Tibial nerve (tissue), 3 donors: ENCODE results near the gene ZP2.

Experiments
- CTCF ChIP-seq, 5 experiments: fragments of 200-600 bp in 3 of 5; fragments of 450-650 bp in 2 of 5; sonication (generic) in 3 of 5; IDR thresholded peaks; one replicate each; pipeline ENCODE4 v1.5.1; 2016 to 2019; ENCODE audit warnings: antibody characterized with exemption in 5 of 5, mild to moderate bottlenecking in 3 of 5, moderate library complexity in 2 of 5
- POLR2A ChIP-seq, 2 donors: fragments of 450-650 bp; IDR thresholded peaks; one replicate each; pipeline ENCODE4 v1.6.1; 2017; ENCODE audit warnings: antibody characterized with exemption in 2 of 2, mild to moderate bottlenecking in 2 of 2, moderate library complexity in 2 of 2

- TF ChIP-seq CTCF (IDR thresholded peaks at IDR 0.05) (no peak), POLR2A (IDR thresholded peaks at IDR 0.05) (no peak)
Observed at GRCh38 chr16:21203155-21203797, 8.1 kb downstream of the ZP2 start.
